HEK293 (cell line): ENCODE data around the gene SEC22A.
A peak's percentile ranks its signal among the peaks of the same experiment; 100 is the strongest.

ENCODE experiments used
- BCL11A ChIP-seq: fragments of 450-650 bp; formaldehyde crosslinking; IDR thresholded peaks from 2 replicates; pipeline ENCODE4 v1.5.1; 2016; ENCODE audit warnings: low read depth, missing biosample characterization, missing genetic modification characterization
- GLIS1 ChIP-seq: fragments of 450-650 bp; formaldehyde crosslinking; IDR thresholded peaks from 2 replicates; pipeline ENCODE4 v1.5.1; 2016; ENCODE audit warnings: missing biosample characterization, missing genetic modification characterization
- KLF1 ChIP-seq: fragments of 450-650 bp; formaldehyde crosslinking; IDR thresholded peaks from 2 replicates; pipeline ENCODE4 v1.5.1; 2016; ENCODE audit warnings: missing biosample characterization, missing genetic modification characterization
- MEIS1 ChIP-seq: sonication (generic); formaldehyde crosslinking; IDR thresholded peaks from 2 replicates; pipeline ENCODE4 v1.8.1; 2022; ENCODE audit warnings: missing genetic modification reagents, mild to moderate bottlenecking, borderline replicate concordance
- RBAK ChIP-seq: fragments of 450-650 bp; formaldehyde crosslinking; IDR thresholded peaks from 2 replicates; pipeline ENCODE4 v1.5.1; 2016; ENCODE audit warnings: missing biosample characterization, missing genetic modification characterization
- SCRT2 ChIP-seq: fragments of 450-650 bp; formaldehyde crosslinking; IDR thresholded peaks from 2 replicates; pipeline ENCODE4 v1.5.1; 2016; ENCODE audit warnings: missing biosample characterization, missing genetic modification characterization
- SP3 ChIP-seq: fragments of 450-650 bp; formaldehyde crosslinking; IDR thresholded peaks from 2 replicates; pipeline ENCODE4 v1.5.1; 2016; ENCODE audit warnings: missing biosample characterization, missing genetic modification characterization
- SP7 ChIP-seq: fragments of 450-650 bp; formaldehyde crosslinking; IDR thresholded peaks from 2 replicates; pipeline ENCODE4 v1.5.1; 2016; ENCODE audit warnings: missing biosample characterization, missing genetic modification characterization
- ZBTB21 ChIP-seq: fragments of 450-650 bp; formaldehyde crosslinking; IDR thresholded peaks from 2 replicates; pipeline ENCODE4 v1.5.1; 2017; ENCODE audit warnings: missing biosample characterization, missing genetic modification characterization
- ZBTB48 ChIP-seq: fragments of 450-650 bp; formaldehyde crosslinking; IDR thresholded peaks from 2 replicates; pipeline ENCODE4 v1.5.1; 2016; ENCODE audit warnings: missing biosample characterization, missing genetic modification characterization
- ZFP3 ChIP-seq: fragments of 450-650 bp; formaldehyde crosslinking; IDR thresholded peaks from 2 replicates; pipeline ENCODE4 v1.5.1; 2016; ENCODE audit warnings: low read depth, missing biosample characterization, missing genetic modification characterization
- ZFP69B ChIP-seq: fragments of 450-650 bp; formaldehyde crosslinking; IDR thresholded peaks from 2 replicates; pipeline ENCODE4 v1.5.1; 2016; ENCODE audit warnings: missing biosample characterization, missing genetic modification characterization
- ZNF202 ChIP-seq: fragments of 450-650 bp; formaldehyde crosslinking; IDR thresholded peaks from 2 replicates; pipeline ENCODE4 v1.5.1; 2016; ENCODE audit warnings: missing biosample characterization, missing genetic modification characterization, borderline replicate concordance
- ZNF23 ChIP-seq: fragments of 450-650 bp; formaldehyde crosslinking; IDR thresholded peaks from 2 replicates; pipeline ENCODE4 v1.5.1; 2016; ENCODE audit warnings: missing biosample characterization, missing genetic modification characterization, borderline replicate concordance
- ZNF335 ChIP-seq: fragments of 450-650 bp; formaldehyde crosslinking; conservative IDR thresholded peaks from 2 replicates; pipeline ENCODE4 v1.5.1; 2016; ENCODE audit warnings: missing biosample characterization, missing genetic modification characterization
- ZNF416 ChIP-seq: fragments of 450-650 bp; formaldehyde crosslinking; IDR thresholded peaks from 2 replicates; pipeline ENCODE4 v1.5.1; 2016; ENCODE audit warnings: missing biosample characterization, missing genetic modification characterization
- ZNF549 ChIP-seq: fragments of 450-650 bp; IDR thresholded peaks from 2 replicates; pipeline ENCODE4 v1.5.1; 2018; ENCODE audit warnings: missing biosample characterization, missing genetic modification characterization, mild to moderate bottlenecking, inconsistent platforms, moderate library complexity
- ZNF561 ChIP-seq: fragments of 450-650 bp; IDR thresholded peaks from 2 replicates; pipeline ENCODE4 v1.5.1; 2018; ENCODE audit warnings: missing biosample characterization, missing genetic modification characterization, borderline replicate concordance
- ZNF623 ChIP-seq: fragments of 450-650 bp; formaldehyde crosslinking; IDR thresholded peaks from 2 replicates; pipeline ENCODE4 v1.5.1; 2016; ENCODE audit warnings: missing biosample characterization, missing genetic modification characterization
- ZNF664 ChIP-seq: fragments of 450-650 bp; formaldehyde crosslinking; IDR thresholded peaks from 2 replicates; pipeline ENCODE4 v1.5.1; 2016; ENCODE audit warnings: missing biosample characterization, missing genetic modification characterization
- ZNF670 ChIP-seq: fragments of 450-650 bp; formaldehyde crosslinking; IDR thresholded peaks from 2 replicates; pipeline ENCODE4 v1.5.1; 2016; ENCODE audit warnings: missing biosample characterization, missing genetic modification characterization, low read depth
- ZNF677 ChIP-seq: fragments of 450-650 bp; IDR thresholded peaks from 2 replicates; pipeline ENCODE4 v1.5.0; 2018; ENCODE audit warnings: missing biosample characterization, mild to moderate bottlenecking, missing genetic modification characterization, moderate library complexity
- ZNF76 ChIP-seq: fragments of 450-650 bp; formaldehyde crosslinking; IDR thresholded peaks from 2 replicates; pipeline ENCODE4; 2016; ENCODE audit warnings: low read depth, missing biosample characterization, missing genetic modification characterization, borderline replicate concordance
- TF ChIP-seq, protein P1 (sequence below): fragments of 450-650 bp; formaldehyde crosslinking; IDR thresholded peaks from 2 replicates; pipeline ENCODE4 v1.5.1; 2016; ENCODE audit warnings: missing biosample characterization, missing genetic modification characterization
- TF ChIP-seq, protein P2 (sequence below): fragments of 450-650 bp; formaldehyde crosslinking; IDR thresholded peaks from 2 replicates; pipeline ENCODE4 v1.5.1; 2016; ENCODE audit warnings: missing biosample characterization, missing genetic modification characterization
- TF ChIP-seq, protein P3 (sequence below): fragments of 450-650 bp; formaldehyde crosslinking; IDR thresholded peaks from 2 replicates; pipeline ENCODE4 v1.5.1; 2016; ENCODE audit warnings: missing biosample characterization, missing genetic modification characterization
- TF ChIP-seq, protein P4 (sequence below): fragments of 450-650 bp; formaldehyde crosslinking; IDR thresholded peaks from 2 replicates; pipeline ENCODE4 v1.5.1; 2017; ENCODE audit warnings: missing biosample characterization, missing genetic modification characterization

SEC22A gene

DNA sequence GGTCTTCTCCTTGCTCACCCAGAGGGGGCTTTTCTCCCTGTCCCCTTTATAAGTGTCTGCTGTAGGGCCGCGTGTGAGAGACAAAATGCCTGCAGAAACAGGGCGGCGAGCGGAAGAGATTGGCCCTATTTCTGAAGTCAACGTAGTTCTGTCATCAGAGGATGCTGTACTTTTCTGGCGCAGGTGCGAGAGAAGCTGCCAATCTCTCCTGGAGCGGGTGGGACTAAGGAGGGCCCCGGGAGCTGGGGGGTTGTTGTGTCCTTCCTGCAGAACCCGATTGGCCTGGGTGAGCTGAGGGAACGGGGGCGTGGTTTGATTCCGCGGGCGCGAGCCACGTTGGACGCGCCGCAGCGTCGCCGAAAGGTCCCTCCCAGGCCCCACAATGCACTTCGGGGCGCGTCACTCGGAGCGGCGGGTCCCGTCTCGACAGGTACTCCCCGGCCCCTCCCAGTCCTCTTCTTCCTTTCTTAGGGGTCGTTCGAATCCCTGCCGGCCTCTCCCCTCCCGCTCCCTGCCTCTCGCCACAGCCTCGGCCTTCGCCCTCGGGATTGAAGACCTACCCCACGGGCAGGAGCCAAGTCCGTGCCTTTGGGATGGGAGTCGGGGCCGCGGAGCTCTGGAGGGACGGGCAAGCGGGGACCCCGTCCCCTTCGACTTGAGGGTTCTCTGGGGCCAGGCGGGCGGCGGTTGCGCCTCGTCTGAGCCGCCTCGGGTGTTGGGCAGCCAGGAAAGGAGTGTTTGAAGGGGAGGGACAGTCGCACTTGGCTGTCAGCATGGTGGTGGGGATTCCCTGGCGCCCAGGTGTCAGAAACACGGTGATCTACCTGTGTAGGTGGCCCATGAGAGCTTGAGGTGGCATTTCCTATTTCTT is at the start of gene SEC22A (continued):
- TF ChIP-seq ZNF202 (tag by site-specific recombination) (no peak), ZNF335 (peak; percentile 80), KLF1 (tag by site-specific recombination) (no peak), RBAK (tag by site-specific recombination) (no peak), GLIS1 (tag by site-specific recombination) (peak; percentile 52; the same call in 1 of the 2 replicates), SCRT2 (tag by site-specific recombination) (no peak), SP7 (tag by site-specific recombination) (0 out of 2 replicates have a peak, but pooled peaks have one; percentile 8), ZNF623 (tag by site-specific recombination) (no peak), ZBTB48 (tag by site-specific recombination) (peak; percentile 95), ZFP69B (tag by site-specific recombination) (no peak), ZNF670 (tag by site-specific recombination) (no peak), ZNF561 (tag by site-specific recombination) (peak; percentile 70; the same call in 1 of the 2 replicates), ZNF76 (tag by site-specific recombination) (peak; percentile 63; the same call in 1 of the 2 replicates), ZNF23 (tag by site-specific recombination) (no peak), MEIS1 (CRISPR knock-in tag) (no peak), ZBTB21 (tag by site-specific recombination) (0 out of 2 replicates have a peak, but pooled peaks have one; percentile 29), BCL11A (tag by site-specific recombination) (no peak), SP3 (tag by site-specific recombination) (peak; percentile 67), ZNF677 (tag by site-specific recombination) (no peak), ZFP3 (tag by site-specific recombination) (no peak), ZNF549 (no peak), ZNF416 (tag by site-specific recombination) (no peak), ZNF664 (tag by site-specific recombination) (no peak)
- TF ChIP-seq, protein P1, sequence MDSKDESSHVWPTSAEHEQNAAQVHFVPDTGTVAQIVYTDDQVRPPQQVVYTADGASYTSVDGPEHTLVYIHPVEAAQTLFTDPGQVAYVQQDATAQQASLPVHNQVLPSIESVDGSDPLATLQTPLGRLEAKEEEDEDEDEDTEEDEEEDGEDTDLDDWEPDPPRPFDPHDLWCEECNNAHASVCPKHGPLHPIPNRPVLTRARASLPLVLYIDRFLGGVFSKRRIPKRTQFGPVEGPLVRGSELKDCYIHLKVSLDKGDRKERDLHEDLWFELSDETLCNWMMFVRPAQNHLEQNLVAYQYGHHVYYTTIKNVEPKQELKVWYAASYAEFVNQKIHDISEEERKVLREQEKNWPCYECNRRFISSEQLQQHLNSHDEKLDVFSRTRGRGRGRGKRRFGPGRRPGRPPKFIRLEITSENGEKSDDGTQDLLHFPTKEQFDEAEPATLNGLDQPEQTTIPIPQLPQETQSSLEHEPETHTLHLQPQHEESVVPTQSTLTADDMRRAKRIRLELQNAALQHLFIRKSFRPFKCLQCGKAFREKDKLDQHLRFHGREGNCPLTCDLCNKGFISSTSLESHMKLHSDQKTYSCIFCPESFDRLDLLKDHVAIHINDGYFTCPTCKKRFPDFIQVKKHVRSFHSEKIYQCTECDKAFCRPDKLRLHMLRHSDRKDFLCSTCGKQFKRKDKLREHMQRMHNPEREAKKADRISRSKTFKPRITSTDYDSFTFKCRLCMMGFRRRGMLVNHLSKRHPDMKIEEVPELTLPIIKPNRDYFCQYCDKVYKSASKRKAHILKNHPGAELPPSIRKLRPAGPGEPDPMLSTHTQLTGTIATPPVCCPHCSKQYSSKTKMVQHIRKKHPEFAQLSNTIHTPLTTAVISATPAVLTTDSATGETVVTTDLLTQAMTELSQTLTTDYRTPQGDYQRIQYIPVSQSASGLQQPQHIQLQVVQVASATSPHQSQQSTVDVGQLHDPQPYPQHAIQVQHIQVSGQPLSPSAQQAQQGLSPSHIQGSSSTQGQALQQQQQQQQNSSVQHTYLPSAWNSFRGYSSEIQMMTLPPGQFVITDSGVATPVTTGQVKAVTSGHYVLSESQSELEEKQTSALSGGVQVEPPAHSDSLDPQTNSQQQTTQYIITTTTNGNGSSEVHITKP (tag by site-specific recombination), result peak; percentile 66
- TF ChIP-seq, protein P2, sequence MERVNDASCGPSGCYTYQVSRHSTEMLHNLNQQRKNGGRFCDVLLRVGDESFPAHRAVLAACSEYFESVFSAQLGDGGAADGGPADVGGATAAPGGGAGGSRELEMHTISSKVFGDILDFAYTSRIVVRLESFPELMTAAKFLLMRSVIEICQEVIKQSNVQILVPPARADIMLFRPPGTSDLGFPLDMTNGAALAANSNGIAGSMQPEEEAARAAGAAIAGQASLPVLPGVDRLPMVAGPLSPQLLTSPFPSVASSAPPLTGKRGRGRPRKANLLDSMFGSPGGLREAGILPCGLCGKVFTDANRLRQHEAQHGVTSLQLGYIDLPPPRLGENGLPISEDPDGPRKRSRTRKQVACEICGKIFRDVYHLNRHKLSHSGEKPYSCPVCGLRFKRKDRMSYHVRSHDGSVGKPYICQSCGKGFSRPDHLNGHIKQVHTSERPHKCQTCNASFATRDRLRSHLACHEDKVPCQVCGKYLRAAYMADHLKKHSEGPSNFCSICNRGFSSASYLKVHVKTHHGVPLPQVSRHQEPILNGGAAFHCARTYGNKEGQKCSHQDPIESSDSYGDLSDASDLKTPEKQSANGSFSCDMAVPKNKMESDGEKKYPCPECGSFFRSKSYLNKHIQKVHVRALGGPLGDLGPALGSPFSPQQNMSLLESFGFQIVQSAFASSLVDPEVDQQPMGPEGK (tag by site-specific recombination), result peak; percentile 64
- TF ChIP-seq, protein P3, sequence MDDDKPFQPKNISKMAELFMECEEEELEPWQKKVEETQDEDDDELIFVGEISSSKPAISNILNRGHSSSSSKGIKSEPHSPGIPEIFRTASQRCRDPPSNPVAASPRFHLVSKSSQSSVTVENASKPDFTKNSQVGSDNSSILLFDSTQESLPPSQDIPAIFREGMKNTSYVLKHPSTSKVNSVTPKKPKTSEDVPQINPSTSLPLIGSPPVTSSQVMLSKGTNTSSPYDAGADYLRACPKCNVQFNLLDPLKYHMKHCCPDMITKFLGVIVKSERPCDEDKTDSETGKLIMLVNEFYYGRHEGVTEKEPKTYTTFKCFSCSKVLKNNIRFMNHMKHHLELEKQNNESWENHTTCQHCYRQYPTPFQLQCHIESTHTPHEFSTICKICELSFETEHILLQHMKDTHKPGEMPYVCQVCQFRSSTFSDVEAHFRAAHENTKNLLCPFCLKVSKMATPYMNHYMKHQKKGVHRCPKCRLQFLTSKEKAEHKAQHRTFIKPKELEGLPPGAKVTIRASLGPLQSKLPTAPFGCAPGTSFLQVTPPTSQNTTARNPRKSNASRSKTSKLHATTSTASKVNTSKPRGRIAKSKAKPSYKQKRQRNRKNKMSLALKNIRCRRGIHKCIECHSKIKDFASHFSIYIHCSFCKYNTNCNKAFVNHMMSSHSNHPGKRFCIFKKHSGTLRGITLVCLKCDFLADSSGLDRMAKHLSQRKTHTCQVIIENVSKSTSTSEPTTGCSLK (tag by site-specific recombination), result no peak
- TF ChIP-seq, protein P4, sequence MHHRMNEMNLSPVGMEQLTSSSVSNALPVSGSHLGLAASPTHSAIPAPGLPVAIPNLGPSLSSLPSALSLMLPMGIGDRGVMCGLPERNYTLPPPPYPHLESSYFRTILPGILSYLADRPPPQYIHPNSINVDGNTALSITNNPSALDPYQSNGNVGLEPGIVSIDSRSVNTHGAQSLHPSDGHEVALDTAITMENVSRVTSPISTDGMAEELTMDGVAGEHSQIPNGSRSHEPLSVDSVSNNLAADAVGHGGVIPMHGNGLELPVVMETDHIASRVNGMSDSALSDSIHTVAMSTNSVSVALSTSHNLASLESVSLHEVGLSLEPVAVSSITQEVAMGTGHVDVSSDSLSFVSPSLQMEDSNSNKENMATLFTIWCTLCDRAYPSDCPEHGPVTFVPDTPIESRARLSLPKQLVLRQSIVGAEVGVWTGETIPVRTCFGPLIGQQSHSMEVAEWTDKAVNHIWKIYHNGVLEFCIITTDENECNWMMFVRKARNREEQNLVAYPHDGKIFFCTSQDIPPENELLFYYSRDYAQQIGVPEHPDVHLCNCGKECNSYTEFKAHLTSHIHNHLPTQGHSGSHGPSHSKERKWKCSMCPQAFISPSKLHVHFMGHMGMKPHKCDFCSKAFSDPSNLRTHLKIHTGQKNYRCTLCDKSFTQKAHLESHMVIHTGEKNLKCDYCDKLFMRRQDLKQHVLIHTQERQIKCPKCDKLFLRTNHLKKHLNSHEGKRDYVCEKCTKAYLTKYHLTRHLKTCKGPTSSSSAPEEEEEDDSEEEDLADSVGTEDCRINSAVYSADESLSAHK (tag by site-specific recombination), result no peak
